NCI-H128 (cell line): ENCODE results near the gene ALLC.
"Not testable (repeated sequence)": the region's sequence is repeated elsewhere in the genome, so short reads cannot be mapped to it uniquely, and the experiment has no call there.

Source experiments
- DNase-seq: peaks from one replicate; lab custom pipeline; 2025; ENCODE audit not compliant: unreplicated experiment; lab: John Stamatoyannopoulos, UW

Gene ALLC

DNA sequence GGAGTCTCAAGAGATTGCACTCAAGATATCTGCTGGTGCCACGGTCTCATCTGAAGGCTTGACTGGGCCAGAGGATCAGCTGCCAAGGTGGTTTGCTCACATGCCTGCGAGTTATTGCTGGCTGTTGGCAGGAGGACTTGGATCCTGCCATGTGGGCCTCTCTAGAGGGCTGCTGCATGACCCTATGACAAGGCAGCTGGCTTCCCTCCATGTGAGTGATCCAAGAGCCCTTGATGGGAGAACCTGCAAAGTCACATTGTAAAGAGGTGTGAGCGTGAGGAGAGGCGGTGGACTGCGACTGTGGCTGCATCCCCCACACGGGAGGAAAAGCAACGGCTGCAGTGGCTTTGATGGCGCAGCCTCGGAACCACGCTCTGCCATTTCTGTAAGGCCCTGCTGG lies 4.0 kb upstream of the ALLC start:
- DNase-seq: no peak

DNA sequence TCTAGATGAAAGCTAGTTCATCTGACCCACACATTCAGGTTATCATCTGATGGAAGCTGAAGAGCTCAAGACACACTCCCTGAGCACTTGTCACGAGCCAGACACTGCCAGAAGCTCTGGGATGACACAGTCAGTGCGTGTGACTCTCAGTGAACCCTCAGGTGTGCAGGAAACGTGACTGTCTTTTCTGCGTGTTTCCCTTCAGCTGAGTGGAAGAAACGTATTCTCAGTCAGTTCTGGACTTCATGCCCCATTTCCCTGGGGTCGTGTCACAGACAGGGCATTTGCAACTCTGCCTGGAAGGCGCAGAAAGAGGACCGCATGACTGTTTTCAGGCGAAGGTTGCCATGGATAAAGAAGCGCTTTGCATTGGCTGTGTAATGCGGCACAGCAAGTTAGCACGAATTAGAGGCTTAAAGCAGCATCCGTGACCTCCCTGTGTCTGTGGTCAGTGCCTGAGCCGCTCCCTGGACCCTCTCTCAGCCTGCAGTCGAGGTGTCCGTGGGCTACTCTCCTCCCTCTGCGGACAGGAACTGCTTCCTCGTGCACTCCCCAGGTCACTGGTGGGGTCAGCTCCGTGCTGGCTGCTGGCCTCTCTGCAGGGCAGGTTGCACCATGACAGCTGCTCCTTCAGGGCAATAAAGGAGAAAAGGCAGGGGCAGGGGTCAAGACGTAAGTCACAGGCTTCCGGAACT lies 3.3 kb upstream of the ALLC start:
- DNase-seq: no peak

DNA sequence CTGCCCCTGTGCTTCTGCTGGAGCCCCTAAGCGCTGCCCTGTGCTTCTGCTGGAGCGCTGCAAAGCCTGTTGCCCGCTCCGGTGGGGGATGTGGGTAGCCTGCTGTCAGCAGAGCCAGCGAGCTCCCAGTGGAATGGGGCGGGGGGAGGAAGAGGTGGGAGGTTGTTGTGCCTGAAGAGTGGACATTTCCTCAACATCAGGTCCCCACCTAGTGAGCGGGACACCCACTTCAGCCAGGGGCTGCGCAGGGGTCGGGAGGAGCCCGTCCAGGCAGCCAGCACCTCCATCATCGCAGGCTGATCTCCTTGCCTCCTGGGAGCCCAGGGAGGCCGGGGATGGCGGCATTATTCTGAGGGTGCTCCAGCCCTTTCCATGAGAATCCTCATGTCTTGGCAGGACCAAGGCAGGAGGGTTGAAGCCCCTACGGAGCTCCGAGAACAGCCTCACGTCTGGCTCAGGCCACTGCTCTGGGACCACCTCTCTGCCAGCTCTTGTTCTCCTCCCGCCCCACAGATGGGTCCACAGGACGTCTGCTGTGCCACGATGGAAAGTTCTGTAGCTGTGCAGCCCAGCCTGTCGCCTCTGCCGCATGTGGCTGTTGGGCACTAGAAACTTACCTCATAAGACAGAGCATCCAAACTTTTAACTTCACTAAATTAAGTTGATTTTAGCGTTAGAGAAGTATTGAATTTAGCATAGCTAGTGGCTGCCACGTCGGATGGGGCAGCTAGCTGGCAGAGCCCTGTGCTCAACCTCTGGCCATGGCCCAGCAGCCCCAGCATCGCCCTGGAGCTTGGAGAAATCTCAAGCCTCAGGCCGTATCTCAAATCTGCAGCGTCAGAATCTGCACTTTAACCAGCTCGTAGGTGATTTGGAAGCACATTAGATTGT lies 1.9 kb upstream of the ALLC start:
- no peak for DNase-seq

DNA sequence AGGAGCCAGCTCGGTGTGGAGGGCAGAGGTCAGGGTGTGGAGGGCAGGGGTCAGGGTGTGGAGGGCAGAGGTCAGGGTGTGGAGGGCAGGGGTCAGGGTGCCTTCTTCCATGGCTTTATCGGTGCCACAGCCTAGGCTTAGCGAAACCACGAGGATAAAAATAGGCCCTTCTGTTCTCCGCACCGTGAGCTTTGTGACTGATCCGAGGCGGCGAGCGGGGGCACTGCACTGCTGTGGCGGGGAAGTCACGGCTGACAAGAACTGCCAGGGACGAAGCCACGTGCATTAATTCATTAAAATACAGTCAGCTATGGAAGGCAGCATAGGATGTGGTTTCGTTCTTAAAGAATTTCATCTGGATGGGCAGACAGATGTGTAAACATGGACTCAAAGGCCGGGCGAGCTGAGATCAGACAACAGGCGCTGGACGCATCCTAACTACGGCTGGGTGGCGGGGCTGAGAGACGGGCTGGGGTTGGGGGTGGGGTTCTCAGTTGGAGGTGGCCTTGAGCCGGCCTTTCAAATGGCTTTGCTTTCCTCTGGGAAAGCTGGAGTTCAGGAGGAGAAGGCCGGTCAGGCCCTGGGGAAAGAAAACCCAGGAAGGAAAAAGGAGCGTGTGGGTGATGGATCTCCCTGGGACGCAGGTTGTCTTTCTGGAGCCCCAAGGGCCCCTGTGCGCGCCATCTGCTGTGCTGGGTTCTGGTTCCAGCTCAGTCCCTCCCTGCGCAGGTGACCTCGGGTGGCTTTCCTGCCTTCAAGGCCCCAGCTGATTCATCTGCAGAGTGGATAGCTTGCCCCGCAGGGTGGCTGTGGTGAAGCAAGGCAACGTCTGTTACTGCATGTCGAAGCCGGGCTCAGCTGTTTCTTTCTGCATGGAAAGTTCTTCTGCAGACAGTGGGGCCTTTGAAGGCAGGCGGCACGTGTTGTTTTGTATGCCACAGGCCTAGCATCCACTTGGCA lies 958 bp upstream of the ALLC start:
- no peak for DNase-seq

DNA sequence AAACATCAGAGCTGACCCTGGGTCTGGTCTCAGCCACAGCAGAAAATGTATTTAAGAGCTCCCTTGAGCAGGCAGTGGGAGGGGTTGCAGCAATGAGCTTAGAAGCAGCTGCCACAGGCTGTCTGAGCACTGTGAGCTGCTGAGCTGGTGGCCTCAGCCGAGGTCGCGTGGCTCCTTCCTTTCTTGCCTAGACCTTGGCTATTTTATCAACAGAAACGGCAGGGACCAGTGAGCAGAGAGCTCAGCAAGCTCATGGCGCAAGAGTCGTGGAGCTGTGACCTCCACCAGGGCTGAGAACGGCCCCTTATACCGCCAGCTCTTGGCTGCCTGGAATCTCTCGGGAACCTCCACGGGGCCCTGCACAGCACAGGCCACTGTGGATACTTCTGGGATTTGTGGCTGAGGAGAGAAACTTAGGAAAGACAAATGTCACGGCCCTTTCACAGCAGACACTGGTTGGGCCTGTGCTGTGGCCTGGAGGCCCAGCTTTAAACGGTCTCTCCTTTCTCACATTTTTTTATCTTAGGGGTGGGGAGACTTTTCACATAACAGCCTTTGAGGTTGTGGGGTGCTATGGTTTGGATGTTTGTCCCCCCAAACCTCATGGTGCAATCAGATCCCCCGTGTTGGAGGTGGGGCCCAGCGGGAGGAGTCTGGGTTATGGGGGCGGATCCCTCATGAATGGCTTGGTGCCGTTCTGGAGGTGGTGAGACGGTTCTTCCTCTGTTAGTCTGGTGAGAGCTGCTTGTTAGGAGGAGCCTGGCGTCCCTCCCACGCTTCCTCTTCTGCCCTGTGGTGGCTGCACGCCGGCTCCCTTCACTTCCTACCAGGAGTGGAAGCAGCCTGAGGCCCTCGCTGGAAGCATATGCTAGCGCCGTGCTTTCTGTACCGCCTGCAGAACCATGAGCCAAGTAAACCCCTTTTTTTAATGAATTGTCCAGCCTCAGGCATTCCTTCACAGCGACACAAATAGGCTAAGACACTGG lies 1.7 kb downstream of the ALLC start:
- no peak for DNase-seq

DNA sequence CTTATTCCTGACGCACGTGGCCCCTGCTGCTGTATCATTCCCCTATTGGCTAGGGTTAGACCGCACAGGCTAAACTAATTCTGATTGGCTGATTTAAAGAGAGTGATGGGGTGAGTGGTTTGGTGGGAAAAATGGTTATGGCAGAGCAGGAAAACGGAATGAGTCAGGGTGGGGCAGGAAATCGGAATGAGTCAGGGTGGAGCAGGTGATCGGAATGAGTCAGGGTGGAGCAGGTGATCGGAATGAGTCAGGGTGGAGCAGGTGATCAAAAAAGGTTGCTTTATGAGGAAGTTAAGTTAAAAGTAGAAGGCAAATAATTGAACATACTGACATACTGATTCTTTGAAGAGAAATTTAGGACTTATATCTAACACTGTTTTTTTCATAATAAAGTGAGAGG lies 2.6 kb downstream of the ALLC start:
- DNase-seq: not testable (repeated sequence)

DNA sequence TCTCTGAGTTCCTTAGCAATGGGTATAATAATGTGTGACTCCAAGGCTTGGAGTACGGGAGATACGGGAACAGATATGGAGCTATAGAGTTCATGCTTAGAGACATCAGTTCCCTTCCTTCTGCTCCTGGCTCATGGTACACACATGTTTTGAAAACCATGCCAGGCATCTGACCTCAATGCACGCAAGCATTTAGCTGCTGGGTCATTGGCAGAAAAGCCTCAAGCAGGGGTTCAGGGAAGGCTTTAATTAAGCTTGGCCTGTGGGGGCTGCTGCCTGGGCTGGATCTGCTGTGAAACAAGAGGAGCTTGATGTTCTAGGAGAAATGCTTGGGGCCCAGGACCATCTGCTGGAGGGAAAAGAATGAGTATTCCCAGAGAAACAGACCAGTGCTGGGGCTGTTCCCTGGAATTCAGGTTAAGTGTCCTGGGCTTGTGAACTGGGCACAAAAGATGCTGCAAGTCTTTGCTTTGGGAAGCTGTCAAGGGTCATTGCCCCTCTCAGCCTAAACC lies 3.2 kb downstream of the ALLC start:
- DNase-seq: no peak

DNA sequence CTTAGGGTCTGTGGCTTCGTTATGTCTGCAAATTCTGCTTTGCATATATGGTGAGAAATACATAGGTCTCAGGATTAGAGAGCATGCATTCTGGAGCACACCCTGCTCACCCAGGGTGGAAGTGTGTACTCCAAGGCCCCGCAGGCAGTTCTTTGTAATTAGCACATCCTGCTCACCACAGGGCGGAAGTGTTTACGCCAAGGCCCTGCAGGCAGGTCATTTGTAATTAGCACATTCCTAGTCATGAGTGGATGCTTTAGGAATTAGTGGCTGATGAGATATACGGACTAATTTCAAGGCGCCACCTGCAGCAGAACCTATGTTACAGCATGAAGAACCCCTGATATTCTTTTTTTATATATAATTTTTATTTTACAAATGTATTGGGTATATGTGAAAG lies 4.2 kb downstream of the ALLC start:
- DNase-seq: no peak

DNA sequence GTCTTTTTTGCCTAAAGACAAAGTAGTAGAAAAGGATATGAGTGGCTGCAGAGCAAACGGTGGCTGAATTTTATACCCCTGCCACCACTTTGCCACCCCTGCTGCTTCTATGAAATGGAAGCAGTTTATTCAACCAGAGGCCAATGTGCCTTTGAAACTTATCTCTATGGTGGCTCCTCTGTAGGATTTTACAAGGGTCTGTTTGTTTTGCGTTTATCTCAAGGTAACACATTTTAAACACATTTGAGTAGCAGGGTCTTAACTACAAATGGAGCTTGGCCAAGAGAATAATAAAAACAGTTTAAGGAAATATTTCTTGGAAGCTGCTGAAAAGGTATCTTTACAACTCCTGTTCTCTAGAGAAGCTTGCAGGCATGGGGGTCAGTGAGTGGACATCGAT lies 6.1 kb downstream of the ALLC start:
- DNase-seq: no peak

DNA sequence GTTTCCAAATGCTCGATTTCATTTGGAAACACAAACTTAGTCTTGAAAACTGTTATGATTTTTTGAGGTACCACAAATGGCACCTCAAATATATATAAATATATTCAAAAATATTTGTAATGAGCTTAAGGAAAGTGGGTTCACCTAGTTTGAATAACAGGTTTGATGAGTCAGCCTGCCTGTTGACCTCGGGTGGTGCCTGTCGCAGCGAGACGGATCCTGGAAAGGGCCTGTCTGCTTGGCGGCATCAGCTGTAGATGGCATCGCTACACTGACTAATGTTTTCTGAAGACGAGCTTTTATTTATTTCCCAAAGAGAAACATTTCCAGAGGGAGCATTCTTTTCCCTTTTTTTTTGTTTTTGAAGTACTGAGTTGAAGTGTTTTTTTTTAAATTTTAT lies 6.9 kb downstream of the ALLC start:
- no peak for DNase-seq

DNA sequence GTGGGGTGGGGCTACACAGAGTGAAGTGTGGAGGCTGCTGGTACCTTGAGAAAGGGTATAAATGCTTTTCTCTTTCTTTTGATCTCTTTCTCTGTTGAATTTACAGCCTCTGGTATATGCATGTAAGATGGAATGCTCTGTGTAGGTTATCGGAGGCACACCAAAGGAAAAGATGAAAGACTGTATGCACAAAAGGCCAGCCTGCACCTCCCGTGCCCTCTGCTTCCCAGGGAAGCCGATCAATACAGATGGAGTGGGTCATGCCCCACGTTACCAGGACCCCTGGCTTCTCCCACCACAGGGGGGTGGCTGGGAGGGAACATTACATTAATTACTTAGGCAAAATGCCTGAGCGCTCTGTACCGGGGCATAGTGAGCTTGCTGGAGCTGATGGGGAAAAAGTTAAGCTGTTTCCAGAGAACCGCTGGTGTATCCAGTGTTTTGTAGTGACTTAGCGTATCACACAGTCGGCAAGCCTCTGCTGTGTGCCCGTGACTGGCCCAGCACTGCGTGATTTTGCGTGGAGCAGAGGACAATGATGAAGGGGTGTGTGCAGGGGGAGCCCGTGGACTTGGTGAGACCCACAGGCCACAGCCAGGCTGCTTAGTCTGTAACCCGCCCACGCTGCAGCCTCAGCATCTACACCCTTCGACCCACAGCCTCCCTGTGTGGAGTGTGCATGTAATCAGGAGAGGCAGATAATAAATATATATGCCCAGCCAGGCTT lies 8.0 kb downstream of the ALLC start:
- no peak for DNase-seq

DNA sequence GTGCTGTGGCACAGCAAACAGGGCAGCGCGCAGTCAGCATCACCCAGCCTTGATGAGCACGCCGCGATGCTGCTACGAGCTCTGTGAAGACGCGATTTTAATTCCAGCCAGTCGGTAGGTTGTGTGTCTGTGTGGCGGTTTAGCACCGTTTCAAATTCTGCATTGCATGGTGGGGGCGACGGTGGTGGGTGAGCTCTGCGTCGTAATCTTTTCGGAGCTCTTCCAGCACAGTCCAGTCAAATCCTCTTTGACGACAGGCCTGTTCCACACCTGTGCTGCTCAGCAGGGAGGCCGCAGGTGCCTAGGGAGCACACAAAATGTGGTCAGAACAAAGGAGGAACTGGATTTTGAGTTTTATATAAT lies 8.6 kb downstream of the ALLC start:
- no peak for DNase-seq

DNA sequence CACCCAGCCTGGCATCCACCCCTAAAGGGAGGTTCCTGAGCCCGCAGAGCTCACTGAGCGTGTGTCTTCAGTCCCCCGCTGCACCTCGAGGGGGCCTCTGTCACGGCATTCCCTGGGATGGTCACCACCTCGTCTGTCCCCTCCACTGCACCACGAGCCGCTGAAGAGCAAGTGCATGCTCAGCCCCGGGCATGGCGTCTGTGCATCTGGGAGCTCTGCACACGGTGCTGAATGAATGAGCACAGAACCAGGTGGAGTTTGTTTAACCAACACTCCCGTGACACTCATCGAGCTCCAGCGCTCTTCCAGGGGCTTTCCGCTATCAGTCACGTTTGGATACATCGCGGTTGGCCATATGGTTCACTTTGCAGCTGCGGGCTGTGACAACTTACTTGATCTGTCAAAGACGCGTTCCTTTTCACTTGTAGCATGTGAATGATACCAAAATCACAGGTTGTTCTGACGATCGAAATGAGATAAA lies 9.2 kb downstream of the ALLC start:
- DNase-seq: no peak

DNA sequence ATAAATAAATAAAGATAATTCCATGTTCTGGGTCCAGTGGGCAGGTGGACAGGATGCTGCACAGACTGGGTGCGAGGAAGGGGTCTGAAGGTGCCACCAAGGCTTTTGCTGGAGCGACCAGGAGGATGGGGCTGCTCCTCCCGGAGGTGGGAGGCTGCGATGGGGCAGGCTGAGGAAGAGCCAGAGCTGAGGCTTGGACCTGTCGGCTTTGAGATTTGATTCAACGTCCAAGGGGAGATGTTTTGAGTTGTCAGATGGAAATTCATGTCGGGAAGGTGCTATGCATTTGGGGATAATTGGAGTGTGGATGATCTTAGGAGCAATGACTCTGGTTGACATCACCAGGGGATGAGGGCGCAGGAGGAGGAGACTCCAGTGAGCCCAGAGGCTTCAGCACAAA lies 11.7 kb downstream of the ALLC start:
- DNase-seq: no peak

DNA sequence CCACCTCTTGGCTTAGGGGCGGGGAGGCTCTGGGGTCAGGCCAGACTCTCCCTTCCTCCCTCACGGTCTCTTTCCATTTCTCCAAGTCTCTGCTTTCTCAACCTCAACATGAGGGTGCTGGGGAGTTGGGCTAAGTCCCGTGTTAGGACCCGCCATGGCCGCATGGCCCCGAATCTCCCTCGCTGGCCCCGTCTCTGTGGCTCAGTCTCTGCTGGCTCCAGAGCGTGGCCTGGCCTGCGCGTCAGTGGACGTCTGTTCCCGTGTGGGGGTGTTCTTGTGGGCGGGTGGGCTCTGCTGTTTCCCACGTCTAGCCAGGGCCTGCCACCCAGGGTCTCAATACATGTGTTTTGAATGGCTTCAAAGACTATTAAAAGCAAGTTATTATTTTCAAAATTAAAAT lies 12.4 kb downstream of the ALLC start:
- DNase-seq: no peak

DNA sequence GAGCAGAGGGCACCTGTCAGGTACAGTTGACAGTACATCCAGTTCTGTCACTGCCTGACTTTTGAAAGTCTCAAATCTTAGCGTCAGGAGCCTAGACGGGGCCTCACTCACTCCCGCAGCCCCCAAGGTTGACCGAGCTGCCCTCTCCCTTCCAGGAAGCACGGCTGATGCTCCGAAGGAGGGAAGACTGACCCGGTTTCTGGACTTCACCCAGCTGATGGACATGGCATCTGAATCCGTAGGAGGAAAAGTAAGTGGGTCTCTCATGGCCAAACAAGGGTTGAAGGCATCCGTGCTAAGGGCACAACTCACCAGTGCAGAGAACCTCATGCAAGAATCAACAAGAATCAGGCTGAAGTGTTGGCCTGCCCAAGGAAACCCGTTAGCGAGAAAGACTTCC lies 12.9 kb downstream of the ALLC start:
- DNase-seq: no peak

DNA sequence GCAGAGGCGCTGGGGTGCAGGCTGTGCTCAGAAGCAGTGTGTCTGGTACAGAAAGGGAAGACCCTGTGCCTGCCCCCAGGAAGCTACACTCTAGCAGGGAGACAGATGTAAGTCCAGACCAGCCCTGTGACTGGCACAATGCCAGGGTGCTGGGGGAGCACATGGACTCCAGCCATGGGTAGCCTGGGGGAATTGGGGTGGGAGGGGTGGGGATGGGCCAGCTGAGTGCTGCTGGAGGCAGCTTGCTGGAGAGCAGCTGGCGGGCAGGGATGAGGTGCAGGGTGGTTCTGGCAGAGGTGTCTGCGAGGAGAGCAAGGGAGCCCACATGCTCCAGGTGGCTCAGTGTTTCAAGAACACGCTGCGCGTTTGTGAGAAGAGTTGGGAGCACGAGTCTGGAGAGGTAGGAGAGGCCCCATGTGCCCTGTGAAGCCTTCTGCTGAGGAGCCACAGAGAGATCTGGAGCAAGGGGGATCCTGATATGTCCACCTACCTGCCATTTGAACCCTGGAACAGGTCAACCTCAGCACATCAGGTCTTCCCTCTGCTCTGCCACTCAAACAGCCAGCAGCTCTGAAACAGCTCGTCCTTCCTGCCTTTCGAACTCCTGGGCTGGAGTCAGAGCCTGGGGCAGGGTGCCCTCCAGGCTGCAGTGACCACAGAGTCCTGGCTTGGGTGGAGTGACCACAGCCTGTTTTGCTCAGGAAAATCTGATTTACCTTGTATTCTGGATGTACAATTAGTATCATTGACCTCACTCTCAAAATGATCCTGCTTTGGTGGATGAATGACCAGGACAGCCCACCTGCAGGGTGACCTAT lies 15.1 kb downstream of the ALLC start:
- DNase-seq: no peak

DNA sequence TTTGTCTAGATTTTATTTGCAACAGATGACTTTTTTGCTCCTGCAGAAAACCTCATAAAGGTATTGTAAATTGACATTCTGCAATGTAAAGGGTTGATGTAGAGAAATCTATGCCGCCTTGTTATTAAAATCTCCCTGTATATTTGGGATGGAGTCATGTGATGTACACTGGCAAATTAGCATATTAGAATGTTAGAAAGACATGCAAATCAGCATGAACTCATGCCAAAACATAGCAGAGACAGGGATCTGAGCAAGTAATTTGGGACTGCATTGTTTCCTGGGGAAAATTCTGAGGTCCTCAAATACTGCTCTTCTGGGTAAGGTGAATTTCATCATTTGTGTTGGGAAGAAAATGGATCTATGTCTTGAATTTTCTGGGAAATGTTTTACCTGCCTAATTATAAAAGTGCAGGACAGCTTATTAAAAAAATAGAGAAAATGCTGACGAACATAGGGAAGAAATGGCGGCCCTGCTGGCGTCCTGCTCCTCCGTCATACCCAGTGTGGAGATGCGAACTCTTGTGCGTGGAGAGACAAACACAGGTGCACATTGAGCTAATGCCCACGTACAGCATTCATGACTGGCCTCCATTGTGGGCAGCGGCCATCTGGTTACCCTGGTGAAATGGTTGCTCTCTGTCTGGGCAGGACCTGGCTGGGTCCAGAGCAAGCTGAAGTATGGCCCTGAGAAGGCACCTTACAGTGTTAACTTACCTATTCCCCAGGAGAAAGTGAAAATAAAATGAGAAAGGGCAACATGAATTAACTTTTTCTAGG lies 16.3 kb downstream of the ALLC start:
- no peak for DNase-seq
